NT2/D1 (cell line): ENCODE results near the gene VTCN1.

Experiments used
- DNase-seq: peaks from one replicate; pipeline ENCODE4 v3.0.0-alpha.2; 2011; ENCODE audit warnings: low read depth, low spot score
- H3K27me3 ChIP-seq: 2 replicates; pipeline ENCODE4 v1.6.0; 2011; ENCODE audit warnings: mild to moderate bottlenecking; ENCODE audit not compliant: insufficient read length, insufficient read depth
- H3K36me3 ChIP-seq: 2 replicates; pipeline ENCODE4 v1.6.1; 2011; ENCODE audit warnings: mild to moderate bottlenecking, low read length, mixed read lengths; ENCODE audit not compliant: insufficient read depth, insufficient read length
- H3K4me1 ChIP-seq: 2 replicates; pipeline ENCODE4 v1.5.1; 2011; ENCODE audit not compliant: insufficient read depth, insufficient read length
- H3K4me3 ChIP-seq: 2 replicates; pipeline ENCODE4 v1.5.1; 2011; ENCODE audit warnings: low read depth; ENCODE audit not compliant: insufficient read length
- H3K9ac ChIP-seq: 2 replicates; pipeline ENCODE4 v1.6.0; 2011; ENCODE audit warnings: low read depth; ENCODE audit not compliant: insufficient read length
- H3K9me3 ChIP-seq: 2 replicates; pipeline ENCODE4 v1.5.1; 2011; ENCODE audit warnings: mild to moderate bottlenecking, low read length; ENCODE audit not compliant: insufficient read depth
- SUZ12 ChIP-seq: IDR thresholded peaks from 2 replicates; pipeline ENCODE4 v1.6.1; 2011; ENCODE audit not compliant: insufficient read length, insufficient read depth; ENCODE audit errors: extremely low read depth
- YY1 ChIP-seq: IDR thresholded peaks from 2 replicates; pipeline ENCODE4 v1.6.1; 2011; ENCODE audit not compliant: insufficient read length, insufficient read depth
- ZNF274 ChIP-seq: IDR thresholded peaks from 2 replicates; pipeline ENCODE4 v1.6.1; 2011; ENCODE audit warnings: mild to moderate bottlenecking, low read depth, low read length

The VTCN1 gene

DNA sequence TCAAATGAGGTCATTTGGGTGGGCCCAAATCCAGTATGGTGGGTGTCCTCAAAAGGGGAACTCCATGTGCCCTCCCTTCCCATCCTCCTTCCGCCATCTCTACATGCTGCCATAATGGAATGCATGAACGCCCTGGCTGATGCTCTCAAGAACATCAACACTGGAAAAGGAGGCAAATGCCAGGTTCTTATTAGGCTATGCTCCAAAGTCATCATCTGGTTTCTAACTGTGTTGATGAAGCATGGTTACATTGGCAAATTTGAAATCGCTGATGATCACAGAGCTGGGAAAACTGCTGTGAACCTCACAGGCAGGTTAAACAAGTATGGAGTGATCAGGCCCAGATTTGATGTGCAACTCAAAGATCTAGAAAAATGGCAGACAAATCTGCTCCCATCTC is 72.6 kb downstream of the VTCN1 start:
- no peak overlapping the region for H3K9ac ChIP-seq
- no peaks in the 10 kb centered on the region for H3K36me3 ChIP-seq
- no peaks in the 10 kb centered on the region for H3K9me3 ChIP-seq
- H3K4me1 ChIP-seq: peaks cover 2% of the 10 kb centered on the region
- TF ChIP-seq SUZ12 (no peak), YY1 (no peak), ZNF274 (no peak)
- no peak overlapping the region for H3K4me3 ChIP-seq
- no peak for DNase-seq
- H3K27me3 ChIP-seq: no peaks in the 10 kb centered on the region

DNA sequence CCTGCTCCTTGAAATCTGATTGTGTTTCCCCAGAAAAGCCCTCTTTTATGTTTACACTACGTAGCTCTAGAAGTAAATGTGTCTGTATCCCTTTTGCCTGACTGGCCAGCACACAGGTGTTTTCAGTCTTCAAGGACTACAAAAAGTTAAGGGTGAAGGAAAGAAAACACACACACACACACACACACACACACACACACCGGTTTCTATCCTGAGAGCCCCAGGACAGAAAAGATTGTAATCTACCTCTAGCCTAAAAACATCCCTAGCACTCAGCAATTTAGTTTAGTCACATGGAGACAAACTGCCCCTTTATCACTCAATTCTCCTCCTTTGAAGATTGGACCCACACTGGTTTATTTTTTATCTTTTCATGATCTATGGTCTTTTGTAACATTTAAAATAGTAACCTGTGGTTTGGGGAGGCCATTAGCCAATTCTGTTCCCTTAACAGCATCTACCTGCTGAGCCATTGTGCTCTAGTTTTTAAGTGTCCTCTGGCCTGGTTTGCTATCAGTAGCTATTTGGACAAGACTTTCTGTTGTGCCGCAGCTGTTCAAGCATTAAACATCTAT is 73.4 kb downstream of the VTCN1 start:
- DNase-seq: no peak
- Histone ChIP-seq H3K9me3 (no peaks in the 10 kb centered on the region), H3K36me3 (no peaks in the 10 kb centered on the region), H3K9ac (no peak overlapping the region), H3K27me3 (no peaks in the 10 kb centered on the region), H3K4me1 (peaks cover 2% of the 10 kb centered on the region), H3K4me3 (no peak overlapping the region)
- TF ChIP-seq SUZ12 (no peak), ZNF274 (no peak), YY1 (no peak)

DNA sequence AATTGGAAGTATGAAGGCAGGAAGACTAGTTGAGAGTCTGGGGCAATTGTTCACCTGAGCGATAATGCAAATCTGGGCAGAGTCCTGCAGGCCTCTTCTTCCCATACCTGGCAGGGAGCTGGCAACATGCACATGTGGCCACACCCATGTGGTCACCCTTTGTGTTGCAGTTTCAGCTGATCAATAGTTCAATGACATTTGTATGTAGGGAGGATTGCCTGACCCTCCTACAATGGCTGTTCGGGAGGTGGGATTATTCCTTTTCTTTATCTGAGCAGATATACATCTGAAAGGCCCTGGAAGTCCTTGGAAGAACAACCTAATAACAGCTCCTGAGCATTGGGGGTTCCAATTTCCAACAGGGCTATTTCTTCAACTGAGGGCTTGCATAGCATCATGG is 74.0 kb downstream of the VTCN1 start:
- H3K27me3 ChIP-seq: no peaks in the 10 kb centered on the region
- TF ChIP-seq SUZ12 (no peak), ZNF274 (no peak), YY1 (no peak)
- no peaks in the 10 kb centered on the region for H3K36me3 ChIP-seq
- H3K4me3 ChIP-seq: no peak overlapping the region
- peak; percentile 54 for DNase-seq
- peaks cover 2% of the 10 kb centered on the region for H3K4me1 ChIP-seq
- H3K9ac ChIP-seq: no peak overlapping the region
- no peaks in the 10 kb centered on the region for H3K9me3 ChIP-seq

DNA sequence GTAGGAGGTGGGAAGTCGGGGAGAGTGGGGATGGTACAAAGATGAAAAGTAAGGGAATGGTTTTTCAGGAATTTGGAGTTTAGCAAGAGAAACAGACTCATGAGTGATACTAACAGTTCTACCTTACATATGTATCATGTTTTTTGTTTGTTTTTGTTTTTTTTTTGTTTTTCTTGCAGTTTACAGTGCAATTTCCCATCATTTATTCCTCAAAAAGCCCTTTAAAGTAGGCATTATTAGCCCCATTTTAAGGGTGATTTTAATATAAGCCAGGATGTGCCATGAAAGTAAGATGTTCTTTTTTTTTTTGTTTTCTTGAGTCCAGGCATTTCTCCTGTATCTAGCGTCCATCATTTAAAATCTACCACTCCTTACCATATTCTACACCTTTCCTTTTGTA is 75.4 kb downstream of the VTCN1 start:
- no peak for DNase-seq
- no peaks in the 10 kb centered on the region for H3K36me3 ChIP-seq
- no peak overlapping the region for H3K4me3 ChIP-seq
- H3K4me1 ChIP-seq: peaks cover 2% of the 10 kb centered on the region
- H3K27me3 ChIP-seq: no peaks in the 10 kb centered on the region
- TF ChIP-seq SUZ12 (no peak), YY1 (no peak), ZNF274 (no peak)
- H3K9me3 ChIP-seq: no peaks in the 10 kb centered on the region
- no peak overlapping the region for H3K9ac ChIP-seq

DNA sequence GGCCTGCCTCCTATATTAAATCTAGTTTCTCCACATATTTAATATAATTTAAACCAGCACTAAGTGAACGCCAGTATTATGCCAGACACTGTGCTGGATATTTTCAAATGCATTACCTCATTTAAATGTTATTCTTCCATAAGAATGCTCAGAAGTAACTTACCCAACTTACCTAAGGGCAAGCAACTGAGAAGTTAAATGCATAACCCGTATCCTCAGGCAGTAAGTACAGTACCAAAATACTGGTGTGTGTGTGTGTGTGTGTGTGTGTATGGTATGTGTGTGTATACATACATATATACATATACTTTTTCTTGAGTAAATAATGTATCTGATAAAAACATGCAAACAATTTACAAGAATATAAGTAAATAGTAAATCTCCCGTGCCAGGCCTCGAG is 80.2 kb downstream of the VTCN1 start:
- H3K9me3 ChIP-seq: no peaks in the 10 kb centered on the region
- TF ChIP-seq ZNF274 (no peak), SUZ12 (no peak), YY1 (no peak)
- no peak overlapping the region for H3K9ac ChIP-seq

DNA sequence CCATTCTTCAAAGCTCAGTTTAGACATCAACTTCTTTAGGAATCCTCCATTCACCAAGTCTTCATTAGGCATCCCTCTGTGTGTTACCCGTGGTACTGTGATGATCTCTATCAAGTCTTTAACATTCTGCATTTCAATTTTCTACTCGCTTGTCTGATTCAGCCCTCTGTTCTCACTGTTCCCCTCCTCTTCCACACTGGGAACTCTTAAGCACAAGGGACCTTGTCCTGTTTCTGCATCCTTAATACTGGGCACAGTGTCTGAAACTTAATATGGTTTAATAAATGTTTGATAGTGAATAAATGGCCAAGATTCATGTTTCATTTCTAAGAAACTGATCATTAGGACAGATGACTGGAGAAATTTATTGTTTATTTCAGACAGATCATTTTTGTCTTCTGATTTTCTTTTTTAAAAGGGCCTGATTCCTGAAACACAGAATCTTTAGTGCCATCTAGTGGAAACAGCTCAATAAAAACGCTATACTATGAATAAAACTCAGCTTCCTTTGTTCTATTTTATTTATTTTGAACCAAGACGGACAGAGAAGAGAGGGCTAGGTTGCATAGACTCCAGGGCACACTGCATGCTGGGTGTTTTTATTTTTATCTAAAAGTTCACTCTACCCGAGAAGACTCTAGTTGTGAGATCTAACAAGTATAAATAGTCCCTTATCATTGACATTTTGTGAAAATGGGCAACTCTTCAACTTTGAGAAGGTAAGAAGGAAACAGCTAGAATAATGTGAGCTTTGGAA is 82.2 kb downstream of the VTCN1 start:
- H3K36me3 ChIP-seq: no peaks in the 10 kb centered on the region
- TF ChIP-seq SUZ12: no peak
- TF ChIP-seq YY1: no peak
- no peak for TF ChIP-seq ZNF274
- peaks cover 2% of the 10 kb centered on the region for H3K27me3 ChIP-seq
- no peaks in the 10 kb centered on the region for H3K4me1 ChIP-seq
- no peak for DNase-seq
- H3K9ac ChIP-seq: no peak overlapping the region
- H3K9me3 ChIP-seq: no peaks in the 10 kb centered on the region
- no peak overlapping the region for H3K4me3 ChIP-seq

More for the DNA sequence above, 80.2 kb downstream of the VTCN1 start:
- DNase-seq: no peak
- H3K4me3 ChIP-seq: no peak overlapping the region
- no peaks in the 10 kb centered on the region for H3K36me3 ChIP-seq
- no peaks in the 10 kb centered on the region for H3K27me3 ChIP-seq
- H3K4me1 ChIP-seq: no peaks in the 10 kb centered on the region

DNA sequence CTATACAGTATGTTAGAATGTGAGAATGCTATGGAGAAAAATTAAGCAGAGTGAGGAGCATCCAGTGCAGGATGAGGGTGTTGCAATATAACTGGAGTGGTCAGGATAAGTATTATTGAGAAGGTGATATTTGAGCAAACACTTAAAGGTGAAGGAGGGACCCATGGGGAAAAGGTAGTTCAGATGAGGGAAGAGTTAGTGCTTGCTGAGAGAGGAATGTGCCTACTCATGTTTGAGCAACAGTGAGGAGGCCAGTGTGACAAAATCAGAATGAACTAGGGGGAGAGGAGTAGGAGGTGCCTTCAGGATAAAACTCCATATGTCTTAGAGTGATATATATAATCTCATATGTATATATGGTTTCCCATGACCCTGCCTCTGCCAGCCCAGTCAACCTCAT is 82.9 kb downstream of the VTCN1 start:
- H3K9me3 ChIP-seq: no peaks in the 10 kb centered on the region
- H3K9ac ChIP-seq: no peak overlapping the region
- H3K4me3 ChIP-seq: no peak overlapping the region
- DNase-seq: no peak
- peaks cover 2% of the 10 kb centered on the region for H3K27me3 ChIP-seq
- TF ChIP-seq ZNF274 (no peak), YY1 (no peak), SUZ12 (no peak)
- no peaks in the 10 kb centered on the region for H3K36me3 ChIP-seq
- H3K4me1 ChIP-seq: no peaks in the 10 kb centered on the region
